Upper lobe of right lung (tissue), 1 donor: ENCODE data around the gene KCNJ12. TPM values are rescaled to one million over a fixed set of nuclear protein-coding genes. Genes with fewer than 3 reads are reported as not detected.
"Not testable (repeated sequence)": the region's sequence is repeated elsewhere in the genome, so short reads cannot be mapped to it uniquely, and the experiment has no call there.

Experiments
- ATAC-seq: fragments of 200-7000 bp; cut with Tn5 transposase; one replicate; pipeline ENCODE4 v1.9.1; 2020; ENCODE audit warnings: mild to moderate bottlenecking, moderate library complexity
- DNase-seq: peaks from one replicate; pipeline ENCODE4 v3.0.0-alpha.2; 2020
- H3K27ac ChIP-seq: fragments of 200-600 bp; one replicate; pipeline ENCODE4 v1.8.0; 2022
- H3K27me3 ChIP-seq: fragments of 200-600 bp; one replicate; pipeline ENCODE4 v1.8.0; 2022; ENCODE audit warnings: mild to moderate bottlenecking
- H3K36me3 ChIP-seq: fragments of 200-600 bp; one replicate; pipeline ENCODE4 v1.8.0; 2022
- H3K4me1 ChIP-seq: fragments of 200-600 bp; one replicate; pipeline ENCODE4 v1.8.0; 2022
- H3K4me3 ChIP-seq: fragments of 200-600 bp; one replicate; pipeline ENCODE4 v1.8.0; 2022; ENCODE audit warnings: mild to moderate bottlenecking
- H3K9me3 ChIP-seq: fragments of 200-600 bp; one replicate; pipeline ENCODE4 v1.8.0; 2022
- intact Hi-C: fragments of 100-400 bp; cut with DNase I; formaldehyde crosslinking; loops from one replicate; pipeline ENCODE4 v1.11.0; 2022
- total RNA-seq: library from RNA; stranded (reverse); fragmentation: NEBNext Ultra II Directional; extraction: Animal tissue kit (Norgen Biotek cat#: 25700); gene quantifications from one replicate; pipeline ENCODE4 v1.2.1, GENCODE V29; 2021
- donor health status: DM: no; HTN: yes; CAD: no; lungs with severe emphysema.

Gene KCNJ12
- total RNA-seq, 1 donor from 2014 or later = 2.5 TPM

- H3K27me3 ChIP-seq, DNase-seq, H3K9me3 ChIP-seq, H3K27ac ChIP-seq, ATAC-seq, H3K4me1 ChIP-seq, intact Hi-C loops, H3K4me3 ChIP-seq, H3K36me3 ChIP-seq: not testable (repeated sequence)
Measured at GRCh38 chr17:21409971-21410370, 33.8 kb downstream of the KCNJ12 start.

DNA sequence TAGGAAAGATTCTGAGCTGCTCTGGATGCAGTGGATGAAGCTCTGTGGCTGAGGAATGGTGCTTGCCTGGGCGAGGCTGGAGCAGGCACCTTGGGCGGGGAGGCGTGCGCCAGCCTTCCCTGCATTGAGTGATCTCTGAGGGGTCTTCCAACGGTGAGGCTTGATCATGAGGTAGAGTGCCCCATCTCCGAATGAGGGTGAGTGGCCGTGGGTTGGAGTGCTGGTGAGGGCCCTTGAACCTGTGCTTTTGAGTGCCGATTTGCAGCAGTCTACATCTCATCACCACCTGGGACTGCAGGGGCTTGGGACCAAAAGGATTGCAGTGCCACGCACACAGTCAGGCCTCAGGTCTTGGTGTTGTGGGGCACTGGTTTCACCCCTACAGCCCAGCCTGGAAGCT lies 34.2 kb downstream of the KCNJ12 start:
- H3K4me3 ChIP-seq, H3K27me3 ChIP-seq, ATAC-seq, DNase-seq, H3K36me3 ChIP-seq, H3K9me3 ChIP-seq, intact Hi-C loops, H3K27ac ChIP-seq, H3K4me1 ChIP-seq: not testable (repeated sequence)

GRCh38 chr17:21410906-21411678 lies 34.9 kb downstream of the KCNJ12 start:
- H3K4me1 ChIP-seq, DNase-seq, H3K9me3 ChIP-seq, H3K36me3 ChIP-seq, intact Hi-C loops, ATAC-seq, H3K27me3 ChIP-seq, H3K27ac ChIP-seq, H3K4me3 ChIP-seq: not testable (repeated sequence)

DNA sequence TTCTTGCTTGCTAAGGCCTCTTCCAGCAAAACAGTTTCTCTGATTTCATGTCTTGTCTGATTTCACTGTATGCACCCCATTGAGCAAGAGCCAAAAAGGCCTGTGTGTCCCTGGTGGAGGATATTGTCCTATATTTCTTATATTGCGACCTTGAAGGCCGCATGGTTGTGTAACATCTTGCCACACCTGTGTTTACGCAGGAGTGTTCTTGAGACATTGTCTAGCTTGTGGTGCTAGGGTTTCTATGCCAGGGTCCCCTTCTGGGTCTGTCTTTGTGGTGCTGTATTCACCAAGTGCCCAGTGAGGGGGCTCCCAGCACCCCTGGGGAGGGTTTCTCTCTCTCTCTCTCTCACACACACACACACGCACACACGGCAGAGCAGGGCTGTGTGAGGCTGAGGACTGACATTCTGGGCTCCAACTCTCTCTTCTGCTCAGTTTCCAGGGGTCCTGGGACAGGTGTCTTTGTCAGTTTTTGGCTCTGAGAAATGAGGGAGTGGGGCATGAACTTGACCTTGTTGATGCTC lies 35.6 kb downstream of the KCNJ12 start:
- H3K27me3 ChIP-seq, H3K36me3 ChIP-seq, DNase-seq, H3K4me1 ChIP-seq, intact Hi-C loops, H3K4me3 ChIP-seq, ATAC-seq, H3K27ac ChIP-seq, H3K9me3 ChIP-seq: not testable (repeated sequence)

DNA sequence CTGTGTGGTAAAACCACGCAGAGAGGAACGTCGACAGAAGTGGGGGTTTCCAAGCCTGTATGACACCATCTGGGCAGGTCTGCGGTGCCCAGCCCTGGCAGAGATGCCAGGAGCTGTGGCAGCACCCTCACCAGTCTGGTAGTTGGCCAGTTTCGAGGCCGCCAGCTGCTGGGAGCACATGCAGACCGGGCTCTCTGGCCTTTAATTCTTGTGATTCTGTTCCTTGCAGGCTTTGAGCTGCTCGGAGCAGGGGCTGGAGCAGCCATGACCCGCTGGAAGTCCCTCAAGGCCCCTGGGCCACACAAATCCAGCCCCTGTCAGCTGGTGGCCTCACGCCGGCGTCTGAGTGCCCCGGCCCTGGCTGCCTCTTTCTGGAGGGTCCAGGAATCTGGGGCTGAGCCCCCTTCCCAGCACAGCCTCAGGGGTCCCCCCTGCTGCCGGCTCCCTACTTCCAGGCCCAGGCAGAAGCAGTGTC lies 36.1 kb downstream of the KCNJ12 start:
- H3K27me3 ChIP-seq, H3K27ac ChIP-seq, H3K4me3 ChIP-seq, ATAC-seq, H3K4me1 ChIP-seq, intact Hi-C loops, H3K9me3 ChIP-seq, H3K36me3 ChIP-seq, DNase-seq: not testable (repeated sequence)

DNA sequence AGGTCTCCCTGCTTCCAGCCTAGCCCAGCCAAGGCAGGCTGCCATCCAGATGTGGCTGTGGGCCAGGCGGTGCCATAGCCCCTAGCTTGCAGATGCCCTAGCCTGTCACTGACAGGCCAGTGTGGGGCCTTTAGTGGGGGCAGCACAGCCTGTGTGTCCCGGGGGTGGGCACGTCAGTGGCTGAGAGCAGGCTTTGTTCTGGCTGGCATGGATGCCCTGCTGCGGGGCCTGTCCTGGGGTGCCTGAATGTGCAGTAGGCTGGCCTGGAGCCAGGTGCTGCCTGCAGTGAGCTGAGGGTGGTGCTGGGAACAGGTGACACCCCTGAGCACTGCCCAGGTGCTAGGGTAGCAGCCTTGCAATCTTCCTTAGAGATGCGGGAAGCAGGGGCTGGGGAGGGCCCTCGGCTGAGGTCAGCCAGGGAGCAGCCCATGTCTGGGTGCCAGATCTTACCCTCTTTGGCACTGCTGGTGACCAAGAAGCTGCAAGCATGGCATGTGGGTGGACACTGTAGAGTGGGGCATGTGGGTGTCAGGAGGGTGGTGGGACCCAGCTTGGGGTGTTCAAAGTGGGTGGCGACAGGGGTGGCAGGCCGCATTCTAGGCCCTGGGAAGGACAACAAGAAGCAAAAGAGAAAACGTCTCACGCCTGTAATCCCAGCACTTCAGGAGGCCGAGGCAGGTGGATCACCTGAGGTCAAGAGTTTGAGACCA lies 37.6 kb downstream of the KCNJ12 start:
- DNase-seq, H3K36me3 ChIP-seq, H3K9me3 ChIP-seq, intact Hi-C loops, ATAC-seq, H3K27ac ChIP-seq, H3K27me3 ChIP-seq, H3K4me1 ChIP-seq, H3K4me3 ChIP-seq: not testable (repeated sequence)

DNA sequence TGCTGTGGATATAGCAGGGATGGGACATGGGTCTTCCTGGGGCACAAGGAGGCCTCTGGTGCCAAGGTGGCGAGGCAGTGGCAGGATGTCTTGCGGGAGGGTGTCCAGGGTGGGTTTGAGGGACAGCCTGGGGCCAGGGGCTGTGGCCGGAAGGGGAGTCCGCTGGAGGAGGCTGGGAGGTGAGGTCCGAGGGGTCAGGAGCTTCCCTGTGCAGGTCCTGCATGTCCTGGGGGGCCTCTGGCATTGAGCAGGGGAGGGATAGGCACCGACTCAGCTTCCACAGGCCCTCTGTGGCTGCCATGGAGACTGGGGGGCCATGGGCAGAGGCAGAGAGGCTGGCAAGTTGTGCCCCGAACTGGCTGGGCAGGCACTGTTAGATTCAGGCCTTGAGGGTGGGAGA lies 38.5 kb downstream of the KCNJ12 start:
- H3K4me3 ChIP-seq, H3K27me3 ChIP-seq, ATAC-seq, intact Hi-C loops, H3K36me3 ChIP-seq, H3K27ac ChIP-seq, DNase-seq, H3K9me3 ChIP-seq, H3K4me1 ChIP-seq: not testable (repeated sequence)

GRCh38 chr17:21415166-21415990 lies 39.2 kb downstream of the KCNJ12 start:
- H3K4me1 ChIP-seq, H3K4me3 ChIP-seq, intact Hi-C loops, ATAC-seq, H3K27ac ChIP-seq, DNase-seq, H3K36me3 ChIP-seq, H3K9me3 ChIP-seq, H3K27me3 ChIP-seq: not testable (repeated sequence)

DNA sequence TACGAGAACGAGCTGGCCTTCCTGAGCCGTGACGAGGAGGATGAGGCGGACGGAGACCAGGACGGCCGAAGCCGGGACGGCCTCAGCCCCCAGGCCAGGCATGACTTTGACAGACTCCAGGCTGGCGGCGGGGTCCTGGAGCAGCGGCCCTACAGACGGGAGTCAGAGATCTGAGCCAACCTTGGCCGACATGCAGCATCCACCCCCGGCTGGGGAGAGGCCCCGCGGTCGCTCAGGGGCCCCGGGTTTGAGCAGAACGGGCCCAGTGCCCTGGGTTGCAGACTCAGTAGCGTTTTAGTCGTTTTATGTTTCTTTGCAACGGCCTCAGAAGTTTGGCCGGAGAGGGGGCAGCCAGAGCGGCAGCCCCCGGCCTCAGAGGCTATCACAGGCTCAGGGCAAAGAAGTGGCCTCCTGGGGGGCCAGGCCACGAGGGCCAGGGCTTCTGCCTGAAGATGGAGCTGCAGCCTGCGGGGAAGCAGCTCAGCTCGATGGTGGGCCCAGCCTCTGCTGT lies 40.4 kb downstream of the KCNJ12 start:
- H3K9me3 ChIP-seq, H3K4me1 ChIP-seq, H3K36me3 ChIP-seq, H3K4me3 ChIP-seq, intact Hi-C loops, H3K27ac ChIP-seq, H3K27me3 ChIP-seq, DNase-seq, ATAC-seq: not testable (repeated sequence)

DNA sequence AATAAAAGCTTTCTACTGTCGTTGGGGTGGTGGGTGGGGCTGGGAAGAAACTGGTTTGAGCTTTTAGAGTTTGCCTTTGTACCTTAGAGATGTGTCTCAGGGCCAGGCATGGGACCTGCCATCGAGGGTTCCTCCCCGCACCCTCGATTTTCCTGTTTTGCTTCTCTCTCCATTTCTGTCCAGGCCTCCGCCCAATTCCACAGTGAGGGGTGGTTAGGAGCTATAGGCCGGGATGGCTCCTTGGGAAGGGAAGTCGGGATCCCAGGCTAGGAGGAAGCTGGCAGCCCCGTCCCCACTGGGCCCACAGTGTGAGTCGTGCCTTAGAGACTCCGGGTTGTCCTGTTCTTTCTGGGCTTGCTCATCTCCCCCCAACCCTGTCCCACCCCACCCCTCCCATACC lies 41.2 kb downstream of the KCNJ12 start:
- H3K4me1 ChIP-seq, intact Hi-C loops, H3K36me3 ChIP-seq, H3K9me3 ChIP-seq, H3K4me3 ChIP-seq, H3K27me3 ChIP-seq, ATAC-seq, DNase-seq, H3K27ac ChIP-seq: not testable (repeated sequence)
